PC-9 (cell line): Measurements from ENCODE around the gene TNFRSF12A.

ENCODE experiments used
- EZH2 ChIP-seq: fragments of 200-600 bp; sonication (generic); IDR thresholded peaks from 2 replicates; pipeline ENCODE4 v1.8.0; 2017; ENCODE audit warnings: antibody characterized with exemption, low read depth
- TF ChIP-seq, protein P1 (sequence below): fragments of 200-600 bp; sonication (generic); conservative IDR thresholded peaks from 2 replicates; pipeline ENCODE4 v1.6.1; 2017; ENCODE audit warnings: mixed run types, antibody characterized with exemption, mild to moderate bottlenecking, moderate library complexity

DNA sequence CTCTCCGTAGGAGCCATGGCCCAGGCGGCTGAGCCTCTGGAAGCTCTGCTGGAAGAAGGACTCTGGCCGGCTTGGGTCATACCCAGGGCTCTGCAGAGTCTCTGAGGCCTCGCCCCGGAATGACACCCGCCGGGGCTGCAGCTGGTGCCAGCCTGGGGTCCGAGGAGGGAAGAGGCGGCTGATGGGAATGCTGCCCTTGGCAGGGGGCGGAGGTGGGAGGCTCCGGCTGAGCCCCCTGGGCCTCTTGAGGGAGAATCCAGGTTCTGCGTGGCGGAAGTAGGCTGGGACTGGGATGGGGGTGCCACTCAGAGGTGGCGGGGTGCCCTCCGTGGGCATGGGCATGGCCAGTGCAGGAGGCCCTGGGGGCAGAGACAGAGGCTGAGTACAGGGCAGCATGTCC is 43.5 kb upstream of the TNFRSF12A start:
- no peak for TF ChIP-seq EZH2
- TF ChIP-seq, protein P1, sequence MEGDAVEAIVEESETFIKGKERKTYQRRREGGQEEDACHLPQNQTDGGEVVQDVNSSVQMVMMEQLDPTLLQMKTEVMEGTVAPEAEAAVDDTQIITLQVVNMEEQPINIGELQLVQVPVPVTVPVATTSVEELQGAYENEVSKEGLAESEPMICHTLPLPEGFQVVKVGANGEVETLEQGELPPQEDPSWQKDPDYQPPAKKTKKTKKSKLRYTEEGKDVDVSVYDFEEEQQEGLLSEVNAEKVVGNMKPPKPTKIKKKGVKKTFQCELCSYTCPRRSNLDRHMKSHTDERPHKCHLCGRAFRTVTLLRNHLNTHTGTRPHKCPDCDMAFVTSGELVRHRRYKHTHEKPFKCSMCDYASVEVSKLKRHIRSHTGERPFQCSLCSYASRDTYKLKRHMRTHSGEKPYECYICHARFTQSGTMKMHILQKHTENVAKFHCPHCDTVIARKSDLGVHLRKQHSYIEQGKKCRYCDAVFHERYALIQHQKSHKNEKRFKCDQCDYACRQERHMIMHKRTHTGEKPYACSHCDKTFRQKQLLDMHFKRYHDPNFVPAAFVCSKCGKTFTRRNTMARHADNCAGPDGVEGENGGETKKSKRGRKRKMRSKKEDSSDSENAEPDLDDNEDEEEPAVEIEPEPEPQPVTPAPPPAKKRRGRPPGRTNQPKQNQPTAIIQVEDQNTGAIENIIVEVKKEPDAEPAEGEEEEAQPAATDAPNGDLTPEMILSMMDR, result no peak
